Measurements from ENCODE around the gene ESR2. TPM values are rescaled to one million over a fixed set of nuclear protein-coding genes. Genes with fewer than 3 reads are reported as not detected.
"Not testable (repeated sequence)": the region's sequence is repeated elsewhere in the genome, so short reads cannot be mapped to it uniquely, and the experiment has no call there.

Gene ESR2
- total RNA-seq, 1 donor from 2014 or later = 0.17 TPM

DNA sequence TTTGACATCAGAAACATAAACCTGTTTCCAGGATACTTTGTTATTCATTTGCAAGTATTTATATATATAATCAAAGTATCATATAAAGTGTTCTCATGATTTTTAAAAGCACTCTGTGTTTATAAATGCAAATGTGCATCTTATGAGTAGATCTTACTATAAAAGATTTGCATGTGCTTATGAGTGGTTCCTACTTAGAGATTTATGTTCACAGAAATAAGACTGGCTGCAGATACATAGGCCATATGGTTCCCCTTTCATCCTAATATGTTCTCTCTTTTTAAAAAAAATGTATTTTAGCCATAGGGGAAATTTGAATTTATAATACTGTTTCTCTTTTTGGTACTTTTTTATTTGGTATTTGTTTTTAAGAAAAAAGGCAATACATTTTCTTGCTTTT is 174.2 kb downstream of the ESR2 start:
- no peak for DNase-seq (ENCODE audit: low read depth)
- Histone ChIP-seq H3K27me3 (ENCODE audit: control insufficient read depth, insufficient read depth, low read length) (no peaks in the 10 kb centered on the region), H3K4me3 (ENCODE audit: low read depth, low read length) (no peak overlapping the region), H3K36me3 (ENCODE audit: control insufficient read depth, insufficient read depth, low read length) (peaks cover 1% of the 10 kb centered on the region)
- TF ChIP-seq, protein P1, sequence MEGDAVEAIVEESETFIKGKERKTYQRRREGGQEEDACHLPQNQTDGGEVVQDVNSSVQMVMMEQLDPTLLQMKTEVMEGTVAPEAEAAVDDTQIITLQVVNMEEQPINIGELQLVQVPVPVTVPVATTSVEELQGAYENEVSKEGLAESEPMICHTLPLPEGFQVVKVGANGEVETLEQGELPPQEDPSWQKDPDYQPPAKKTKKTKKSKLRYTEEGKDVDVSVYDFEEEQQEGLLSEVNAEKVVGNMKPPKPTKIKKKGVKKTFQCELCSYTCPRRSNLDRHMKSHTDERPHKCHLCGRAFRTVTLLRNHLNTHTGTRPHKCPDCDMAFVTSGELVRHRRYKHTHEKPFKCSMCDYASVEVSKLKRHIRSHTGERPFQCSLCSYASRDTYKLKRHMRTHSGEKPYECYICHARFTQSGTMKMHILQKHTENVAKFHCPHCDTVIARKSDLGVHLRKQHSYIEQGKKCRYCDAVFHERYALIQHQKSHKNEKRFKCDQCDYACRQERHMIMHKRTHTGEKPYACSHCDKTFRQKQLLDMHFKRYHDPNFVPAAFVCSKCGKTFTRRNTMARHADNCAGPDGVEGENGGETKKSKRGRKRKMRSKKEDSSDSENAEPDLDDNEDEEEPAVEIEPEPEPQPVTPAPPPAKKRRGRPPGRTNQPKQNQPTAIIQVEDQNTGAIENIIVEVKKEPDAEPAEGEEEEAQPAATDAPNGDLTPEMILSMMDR (IDR thresholded peaks at IDR 0.05; ENCODE audit: insufficient read depth, low read length, poor library complexity, severe bottlenecking) = no peak

DNA sequence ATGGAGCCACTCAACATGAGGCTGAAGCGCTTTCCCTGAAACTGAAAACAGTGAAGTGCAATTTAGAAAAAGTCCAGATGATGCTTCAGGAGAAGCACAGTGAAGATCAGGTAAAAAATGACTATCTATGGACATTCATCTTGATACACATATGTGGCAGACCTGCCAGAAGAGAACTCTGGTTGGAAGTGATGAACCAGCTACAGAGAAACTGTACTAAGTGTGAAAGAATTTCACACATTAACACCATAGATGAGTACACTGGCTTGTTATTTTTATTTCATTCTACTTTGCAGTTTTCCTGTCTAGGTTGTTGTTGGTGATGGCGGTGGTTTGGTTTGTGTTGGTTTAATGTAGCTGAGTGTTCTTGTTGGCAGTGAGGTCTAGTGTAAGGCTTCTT is 174.7 kb downstream of the ESR2 start:
- no peak for DNase-seq (ENCODE audit: low read depth)
- H3K4me3 ChIP-seq (ENCODE audit: low read depth, low read length) = no peak overlapping the region
- TF ChIP-seq, protein P1 (IDR thresholded peaks at IDR 0.05; ENCODE audit: insufficient read depth, low read length, poor library complexity, severe bottlenecking) = no peak
- H3K27me3 ChIP-seq (ENCODE audit: control insufficient read depth, insufficient read depth, low read length) = no peaks in the 10 kb centered on the region
- peaks cover 1% of the 10 kb centered on the region for H3K36me3 ChIP-seq (ENCODE audit: control insufficient read depth, insufficient read depth, low read length)

DNA sequence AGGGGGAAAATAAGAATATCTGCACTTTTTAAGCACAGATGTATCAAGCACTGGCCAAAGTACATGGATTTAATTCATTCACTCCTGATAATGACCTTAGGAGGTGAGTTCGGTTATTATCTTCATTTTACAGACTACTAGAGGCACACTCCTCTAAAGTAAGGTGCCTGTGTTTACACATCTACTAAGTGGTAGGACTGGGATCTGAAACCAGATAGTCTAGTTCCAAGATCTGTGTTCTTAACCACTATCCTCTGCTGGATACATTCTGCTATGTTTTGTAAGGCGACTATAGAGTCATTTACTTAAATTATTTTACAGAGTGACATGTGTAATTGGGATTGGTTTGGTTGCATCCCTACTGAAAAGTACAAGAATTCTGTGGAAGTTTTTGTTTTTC is 175.3 kb downstream of the ESR2 start:
- no peaks in the 10 kb centered on the region for H3K36me3 ChIP-seq (ENCODE audit: control insufficient read depth, insufficient read depth, low read length)

DNA sequence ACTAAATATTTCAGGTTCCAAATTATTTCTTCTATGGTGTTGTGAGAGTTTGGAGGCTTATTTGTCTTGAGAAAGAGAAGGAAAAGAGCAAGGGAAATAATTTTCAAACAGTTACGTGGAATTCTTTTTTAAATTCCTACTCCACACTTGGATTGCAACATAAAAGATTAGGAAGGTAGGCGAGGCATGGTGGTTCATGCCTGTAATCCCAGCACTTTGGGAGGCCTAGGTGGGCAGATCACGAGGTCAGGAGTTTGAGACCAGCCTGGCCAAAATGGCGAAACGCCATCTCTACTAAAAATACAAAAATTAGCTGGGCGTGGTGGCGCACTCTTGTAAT is 175.8 kb downstream of the ESR2 start:
- H3K4me3 ChIP-seq (ENCODE audit: low read depth, low read length); DNase-seq (ENCODE audit: low read depth); H3K27me3 ChIP-seq (ENCODE audit: control insufficient read depth, insufficient read depth, low read length); H3K36me3 ChIP-seq (ENCODE audit: control insufficient read depth, insufficient read depth, low read length): not testable (repeated sequence)

More for the DNA sequence above, 175.3 kb downstream of the ESR2 start:
- Histone ChIP-seq H3K27me3 (ENCODE audit: control insufficient read depth, insufficient read depth, low read length) (no peaks in the 10 kb centered on the region), H3K4me3 (ENCODE audit: low read depth, low read length) (no peak overlapping the region)
- TF ChIP-seq, protein P1 (IDR thresholded peaks at IDR 0.05; ENCODE audit: insufficient read depth, low read length, poor library complexity, severe bottlenecking) = no peak
- DNase-seq (ENCODE audit: low read depth) = no peak

DNA sequence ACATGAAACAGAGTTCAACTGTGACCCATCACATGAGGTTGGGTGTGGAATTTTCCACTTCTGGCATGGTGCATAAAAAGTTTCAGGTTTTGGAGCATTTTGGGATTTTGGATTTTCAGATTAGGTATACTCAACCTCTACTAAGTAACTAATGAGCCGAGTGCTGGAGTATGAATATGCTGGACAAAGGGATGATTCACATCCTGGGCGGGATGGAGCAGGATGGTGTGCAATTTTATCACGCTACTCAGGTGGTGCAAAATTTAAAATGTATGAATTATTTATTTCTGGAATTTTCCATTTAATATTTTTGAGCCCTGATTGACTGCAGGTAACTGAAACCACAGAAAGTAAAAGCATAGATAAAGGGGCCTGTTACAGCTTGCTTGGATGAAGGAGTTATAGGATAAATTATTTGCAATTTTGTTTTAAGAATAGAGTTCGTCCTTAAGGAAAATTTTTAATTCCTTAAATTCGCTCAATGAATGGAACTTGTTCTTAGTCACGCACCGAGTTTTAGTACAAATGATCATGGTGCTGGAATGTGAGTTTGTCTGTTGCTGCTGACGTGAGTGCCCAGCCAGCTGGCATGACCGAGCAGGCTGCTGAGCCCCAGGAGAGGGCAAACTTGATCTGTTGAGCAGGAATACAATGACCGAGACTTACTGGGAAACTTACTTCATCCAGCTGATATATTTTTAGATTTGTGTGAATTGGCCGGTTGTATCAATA is 176.3 kb downstream of the ESR2 start:
- TF ChIP-seq, protein P1 (IDR thresholded peaks at IDR 0.05; ENCODE audit: insufficient read depth, low read length, poor library complexity, severe bottlenecking) = peak; percentile 24
- Histone ChIP-seq H3K4me3 (ENCODE audit: low read depth, low read length) (no peak overlapping the region), H3K36me3 (ENCODE audit: control insufficient read depth, insufficient read depth, low read length) (no peaks in the 10 kb centered on the region), H3K27me3 (ENCODE audit: control insufficient read depth, insufficient read depth, low read length) (no peaks in the 10 kb centered on the region)
- DNase-seq (ENCODE audit: low read depth) = peak; percentile 78

DNA sequence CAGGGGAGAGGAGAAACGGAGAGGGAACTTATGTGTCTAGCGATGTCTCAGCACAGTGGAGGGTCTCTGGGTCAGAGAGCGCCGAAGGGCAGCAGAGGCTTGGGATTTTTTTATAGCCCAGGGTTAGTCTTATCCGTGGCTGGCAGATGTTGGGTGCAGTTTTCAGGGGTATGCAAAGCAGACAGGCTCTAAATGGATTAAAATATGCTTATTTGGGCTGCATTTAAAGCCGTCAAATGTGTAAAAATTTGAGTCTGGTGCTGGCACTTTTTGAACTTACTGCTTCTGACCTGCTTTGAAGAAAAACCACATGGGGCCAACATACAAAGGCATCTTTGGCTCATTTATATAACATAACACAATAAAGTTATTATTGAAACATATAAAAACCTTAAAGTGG is 178.8 kb downstream of the ESR2 start:
- TF ChIP-seq, protein P1 (IDR thresholded peaks at IDR 0.05; ENCODE audit: insufficient read depth, low read length, poor library complexity, severe bottlenecking) = no peak
- Histone ChIP-seq H3K36me3 (ENCODE audit: control insufficient read depth, insufficient read depth, low read length) (no peaks in the 10 kb centered on the region), H3K27me3 (ENCODE audit: control insufficient read depth, insufficient read depth, low read length) (no peaks in the 10 kb centered on the region), H3K4me3 (ENCODE audit: low read depth, low read length) (no peak overlapping the region)
- no peak for DNase-seq (ENCODE audit: low read depth)

All from kidney epithelial cell (primary cell).